Spleen (tissue), 11 donors: ENCODE data around the gene HARS2. TPM values are rescaled to one million over a fixed set of nuclear protein-coding genes. Genes with fewer than 3 reads are reported as not detected.
"Not testable (repeated sequence)": the region's sequence is repeated elsewhere in the genome, so short reads cannot be mapped to it uniquely, and the experiment has no call there.

Experiments
- DNase-seq: peaks from one replicate; pipeline ENCODE4 v3.0.0-alpha.2; 2020
- H3K27ac ChIP-seq, 8 donors: fragments of 200-600 bp; sonication (generic) in 7 of 8; 1 replicate in 4 of 8; 2 replicates in 4 of 8; pipeline versions ENCODE4 v1.5.0 to v1.8.0; 2016 to 2021; ENCODE audit warnings: inconsistent platforms in 4 of 8, mild to moderate bottlenecking in 4 of 8, moderate library complexity in 1 of 8
- H3K27me3 ChIP-seq, 7 donors: fragments of 200-600 bp; sonication (generic) in 6 of 7; replicated peaks in 1 of 7; 1 replicate in 4 of 7; 2 replicates in 3 of 7; pipeline versions ENCODE4 v1.5.0 to v1.8.0; 2016 to 2021; ENCODE audit warnings: inconsistent platforms in 3 of 7, mild to moderate bottlenecking in 1 of 7
- H3K36me3 ChIP-seq, 6 donors: fragments of 200-600 bp; sonication (generic) in 5 of 6; 1 replicate in 4 of 6; 2 replicates in 2 of 6; pipeline versions ENCODE4 v1.5.0 to v1.8.0; 2016 to 2021; ENCODE audit warnings: inconsistent platforms in 2 of 6
- H3K4me1 ChIP-seq, 6 donors: fragments of 200-600 bp; sonication (generic) in 5 of 6; 1 replicate in 3 of 6; 2 replicates in 3 of 6; pipeline versions ENCODE4 v1.5.0 to v1.8.0; 2016 to 2021; ENCODE audit warnings: inconsistent platforms in 3 of 6
- H3K4me3 ChIP-seq, 8 donors: fragments of 200-600 bp; sonication (generic) in 7 of 8; 1 replicate in 4 of 8; 2 replicates in 4 of 8; pipeline versions ENCODE4 v1.5.0 to v1.8.0; 2016 to 2021; ENCODE audit warnings: inconsistent platforms in 4 of 8, mild to moderate bottlenecking in 4 of 8, moderate library complexity in 2 of 8
- H3K9me3 ChIP-seq, 8 donors: fragments of 200-600 bp; sonication (generic) in 7 of 8; 1 replicate in 4 of 8; 2 replicates in 4 of 8; pipeline versions ENCODE4 v1.5.0 to v1.8.0; 2016 to 2021; ENCODE audit warnings: inconsistent platforms in 4 of 8
- POLR2A ChIP-seq, 3 donors: fragments of 450-650 bp; IDR thresholded peaks; one replicate each; pipeline ENCODE4 v1.5.1; 2017; ENCODE audit warnings: antibody characterized with exemption in 3 of 3, mild to moderate bottlenecking in 1 of 3
- POLR2AphosphoS5 ChIP-seq, 3 donors: sonication (generic); formaldehyde crosslinking; IDR thresholded peaks; one replicate each; pipeline ENCODE4 v1.5.1; 2017; ENCODE audit warnings: antibody characterized with exemption in 3 of 3
- WGBS, 5 donors: extraction: QIAGEN DNeasy Blood & Tissue Kit in 3 of 5; methylation state at CpG; one replicate each; pipeline versions ENCODE4 v1.1.5 to v1.1.7; 2013 to 2018; 5-methylcytosine and 5-hydroxymethylcytosine counted together
- intact Hi-C: fragments of 100-400 bp; cut with DNase I; formaldehyde crosslinking; loops from one replicate; pipeline ENCODE4 v1.15.0; 2023; ENCODE audit warnings: low total_unique reads
- polyA plus RNA-seq, 3 donors: library from polyadenylated mRNA; stranded (reverse); fragments of 200-250 nt; gene quantifications; one replicate each; pipeline ENCODE4 v1.2.1, GENCODE V29; 2013
- total RNA-seq, 7 donors: library from RNA; depleted of rRNA in 3 of 7; stranded (reverse); fragments of >200 nt in 3 of 7; fragmentation: NEBNext Ultra II Directional in 4 of 7; extraction: Animal tissue kit (Norgen Biotek cat#: 25700) in 4 of 7; gene quantifications; one replicate each; pipeline versions ENCODE4 v1.1.0 to v1.2.1, GENCODE V29; 2016 to 2021
- TF ChIP-seq, protein P1 (sequence below), 11 experiments: fragments of 200-600 bp in 7 of 11; fragments of 450-650 bp in 4 of 11; sonication (generic) in 4 of 11; IDR thresholded peaks in 8 of 11; conservative IDR thresholded peaks in 3 of 11; 1 replicate in 7 of 11; 2 replicates in 4 of 11; pipeline versions ENCODE4 v1.4.0 to v1.8.0; 2016 to 2021; ENCODE audit warnings: antibody characterized with exemption in 11 of 11, inconsistent platforms in 4 of 11, mild to moderate bottlenecking in 1 of 11
- donor health status: healthy with polysubstance abuse.
- donor health status: DM: no; HTN: no; CAD: no; lungs with moderate emphysema.
- donor health status: DM: no; HTN: no; CAD: no.
- donor health status: Bipolar disorder and iron deficiency.
- donor health status: healthy.
- donor health status: DM: no; HTN: no; CAD: no.
- donor health status: DM: yes; HTN: yes; CAD: no.

HARS2 gene
- total and polyA plus RNA-seq, 10 donors = 16.5 to 40.8 (median 36.1) TPM

- 0 to 4% (median 2%) methylated on average over 13 to 27 of the region's 27 CpGs for WGBS, 5 donors
- TF ChIP-seq POLR2A (IDR thresholded peaks at IDR 0.05) (no peak), POLR2AphosphoS5 (IDR thresholded peaks at IDR 0.05) (no peak)
- TF ChIP-seq, protein P1, sequence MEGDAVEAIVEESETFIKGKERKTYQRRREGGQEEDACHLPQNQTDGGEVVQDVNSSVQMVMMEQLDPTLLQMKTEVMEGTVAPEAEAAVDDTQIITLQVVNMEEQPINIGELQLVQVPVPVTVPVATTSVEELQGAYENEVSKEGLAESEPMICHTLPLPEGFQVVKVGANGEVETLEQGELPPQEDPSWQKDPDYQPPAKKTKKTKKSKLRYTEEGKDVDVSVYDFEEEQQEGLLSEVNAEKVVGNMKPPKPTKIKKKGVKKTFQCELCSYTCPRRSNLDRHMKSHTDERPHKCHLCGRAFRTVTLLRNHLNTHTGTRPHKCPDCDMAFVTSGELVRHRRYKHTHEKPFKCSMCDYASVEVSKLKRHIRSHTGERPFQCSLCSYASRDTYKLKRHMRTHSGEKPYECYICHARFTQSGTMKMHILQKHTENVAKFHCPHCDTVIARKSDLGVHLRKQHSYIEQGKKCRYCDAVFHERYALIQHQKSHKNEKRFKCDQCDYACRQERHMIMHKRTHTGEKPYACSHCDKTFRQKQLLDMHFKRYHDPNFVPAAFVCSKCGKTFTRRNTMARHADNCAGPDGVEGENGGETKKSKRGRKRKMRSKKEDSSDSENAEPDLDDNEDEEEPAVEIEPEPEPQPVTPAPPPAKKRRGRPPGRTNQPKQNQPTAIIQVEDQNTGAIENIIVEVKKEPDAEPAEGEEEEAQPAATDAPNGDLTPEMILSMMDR (IDR thresholded peaks at IDR 0.05 in 8 of 11, conservative IDR thresholded peaks at IDR 0.05 in 3 of 11) = no peak
- peaks cover 2 to 78% (median 61%) of the 10 kb centered on the region in 6 donors for H3K36me3 ChIP-seq
Measured at GRCh38 chr5:140647042-140647419, 44.2 kb upstream of the HARS2 start.

DNA sequence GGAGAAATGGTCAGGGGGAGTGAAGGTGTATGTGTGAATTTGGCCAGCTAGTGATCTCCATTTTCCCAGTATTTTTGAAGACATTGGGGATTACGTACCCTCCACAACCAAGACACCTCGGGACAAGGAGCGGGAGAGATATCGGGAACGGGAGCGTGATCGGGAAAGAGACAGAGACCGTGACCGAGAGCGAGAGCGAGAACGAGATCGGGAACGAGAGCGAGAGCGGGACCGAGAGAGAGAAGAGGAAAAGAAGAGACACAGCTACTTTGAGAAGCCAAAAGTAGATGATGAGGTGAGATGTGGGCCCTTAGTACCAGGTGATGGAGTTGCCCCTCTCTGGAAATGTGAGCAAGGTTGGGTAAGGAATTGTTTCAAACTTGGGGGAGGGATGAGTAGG is 32.4 kb upstream of the HARS2 start:
- Histone ChIP-seq H3K4me3 (no peak overlapping the region), H3K27me3 (no peaks in the 10 kb centered on the region), H3K9me3 (no peaks in the 10 kb centered on the region), H3K27ac (no peak overlapping the region), H3K4me1 (peaks cover 0 to 15% (median 4%) of the 10 kb centered on the region in 6 donors), H3K36me3 (peaks cover 23 to 97% (median 92%) of the 10 kb centered on the region in 6 donors)
- TF ChIP-seq POLR2AphosphoS5 (IDR thresholded peaks at IDR 0.05) (peak in 1 of 3 donors; percentile 8), POLR2A (IDR thresholded peaks at IDR 0.05) (no peak)
- TF ChIP-seq, protein P1 (IDR thresholded peaks at IDR 0.05 in 8 of 11, conservative IDR thresholded peaks at IDR 0.05 in 3 of 11) = no peak
- no peak for DNase-seq
- 94 to 99% (median 97%) methylated on average over 17 of the region's 17 CpGs for WGBS, 5 donors
- intact Hi-C loops = loop anchor here (10.0 kb wide), 1 partner anchor 46 kb away; the partner anchor contains the start of gene ZMAT2

More at GRCh38 chr5:140647042-140647419, 44.2 kb upstream of the HARS2 start:
- Histone ChIP-seq H3K27ac (peak overlapping the region; percentile 71 to 95 (median 90)), H3K4me1 (peaks cover 22 to 74% (median 45%) of the 10 kb centered on the region in 6 donors), H3K27me3 (no peaks in the 10 kb centered on the region), H3K9me3 (no peaks in the 10 kb centered on the region), H3K4me3 (peak overlapping the region; percentile 75 to 99 (median 94))
- intact Hi-C loops = no loop called here
- no peak for DNase-seq

DNA sequence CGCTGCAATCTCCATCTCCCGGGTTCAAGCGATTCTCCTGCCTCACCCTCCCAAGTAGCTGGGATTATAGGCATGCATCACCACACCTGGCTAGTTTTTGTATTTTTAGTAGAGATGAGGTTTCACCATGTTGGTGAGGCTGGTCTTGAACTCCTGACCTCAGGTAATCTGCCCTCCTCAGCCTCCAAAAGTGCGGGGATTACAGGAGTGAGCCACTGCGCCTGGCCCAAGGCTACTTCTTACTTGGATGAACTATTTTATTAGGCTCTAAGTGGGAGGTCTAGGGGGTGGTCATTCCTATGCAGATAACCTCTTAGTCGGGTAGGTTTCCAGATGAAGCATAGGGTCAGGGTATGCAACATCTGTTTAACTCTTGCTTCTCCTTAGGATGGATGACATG is 30.9 kb upstream of the HARS2 start:
- H3K4me1 ChIP-seq = peaks cover 0 to 15% (median 9%) of the 10 kb centered on the region in 6 donors
- DNase-seq, H3K27me3 ChIP-seq, H3K27ac ChIP-seq, H3K9me3 ChIP-seq, H3K4me3 ChIP-seq, intact Hi-C loops: not testable (repeated sequence)
- WGBS, 5 donors = 88 to 98% (median 94%) methylated on average over 6 of the region's 6 CpGs
- peaks cover 17 to 82% (median 77%) of the 10 kb centered on the region in 6 donors for H3K36me3 ChIP-seq

DNA sequence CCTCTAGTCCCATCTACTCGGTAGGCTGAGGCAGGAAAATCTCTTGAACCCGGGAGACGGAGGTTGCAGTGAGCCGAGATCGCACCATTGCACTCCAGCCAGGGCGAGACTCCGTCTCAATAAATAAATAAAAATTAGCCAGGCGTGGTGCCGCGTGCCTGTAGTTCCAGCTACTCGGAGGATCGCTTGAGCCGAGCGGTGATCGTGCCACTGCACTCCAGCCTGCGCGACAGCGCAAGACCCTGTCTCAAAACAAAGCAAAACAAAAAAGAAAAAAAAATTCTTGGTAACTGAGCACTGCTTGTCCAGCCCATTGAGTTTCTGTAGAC is 27.3 kb upstream of the HARS2 start:
- 16 to 47% (median 27%) methylated on average over 18 of the region's 18 CpGs for WGBS, 5 donors
- Histone ChIP-seq H3K27me3 (no peaks in the 10 kb centered on the region), H3K27ac (peak overlapping the region; percentile 86 to 98 (median 94)), H3K4me1 (peaks cover 13 to 42% (median 29%) of the 10 kb centered on the region in 6 donors), H3K9me3 (no peaks in the 10 kb centered on the region), H3K36me3 (peaks cover 10 to 68% (median 53%) of the 10 kb centered on the region in 6 donors), H3K4me3 (peak overlapping the region; percentile 67 to 100 (median 96))
- DNase-seq = no peak
- TF ChIP-seq POLR2AphosphoS5 (IDR thresholded peaks at IDR 0.05) (no peak), POLR2A (IDR thresholded peaks at IDR 0.05) (no peak)
- TF ChIP-seq, protein P1 (IDR thresholded peaks at IDR 0.05 in 8 of 11, conservative IDR thresholded peaks at IDR 0.05 in 3 of 11) = no peak
- intact Hi-C loops = no loop called here
